IPS-20b (cell line): ENCODE measurements around the gene NAPB.
A peak's percentile ranks its signal among the peaks of the same experiment; 100 is the strongest.

Source experiments
- H3K27ac ChIP-seq: one replicate; pipeline ENCODE4 v1.5.1; 2013; ENCODE audit warnings: low read length
- H3K27me3 ChIP-seq: 2 replicates; pipeline ENCODE4 v1.6.1; 2013; ENCODE audit warnings: mild to moderate bottlenecking, low read length, inconsistent platforms; ENCODE audit not compliant: insufficient read depth
- H3K36me3 ChIP-seq: 2 replicates; pipeline ENCODE4 v1.6.1; 2013; ENCODE audit warnings: low read depth, mild to moderate bottlenecking, inconsistent platforms, low read length, moderate library complexity; ENCODE audit not compliant: insufficient read depth
- H3K4me1 ChIP-seq: 2 replicates; pipeline ENCODE4 v1.6.1; 2013; ENCODE audit warnings: mild to moderate bottlenecking, control low read depth, inconsistent platforms, low read length, moderate library complexity; ENCODE audit not compliant: insufficient read depth
- H3K4me3 ChIP-seq: 2 replicates; pipeline ENCODE4 v1.5.1; 2013; ENCODE audit warnings: mild to moderate bottlenecking, low read length, inconsistent platforms
- H3K9ac ChIP-seq: 2 replicates; pipeline ENCODE4 v1.6.1; 2013; ENCODE audit warnings: low read depth, mild to moderate bottlenecking, inconsistent platforms, low read length, moderate library complexity
- H3K9me3 ChIP-seq: 2 replicates; pipeline ENCODE4 v1.6.1; 2013; ENCODE audit warnings: mild to moderate bottlenecking, low read depth, low read length, inconsistent platforms; ENCODE audit not compliant: insufficient read depth

Gene NAPB

DNA sequence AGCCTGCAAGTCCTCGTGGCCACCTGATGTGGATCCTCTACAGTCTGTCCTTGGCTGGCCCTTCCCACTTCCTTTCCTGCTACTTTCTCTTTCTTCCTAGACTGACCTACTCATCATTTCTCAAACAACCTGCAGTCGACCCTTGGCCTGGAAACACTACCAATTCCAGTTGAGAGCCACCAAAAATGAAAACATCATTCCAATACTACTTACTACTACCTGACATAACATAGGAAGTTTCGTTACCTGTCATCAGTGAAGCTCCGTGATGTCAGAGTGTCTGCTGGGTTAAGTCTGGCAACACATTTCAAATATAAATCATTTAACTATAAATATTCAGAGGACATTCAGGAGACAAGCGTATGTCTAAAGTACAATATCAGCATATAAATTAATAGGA is 45.5 kb downstream of the NAPB start:
- Histone ChIP-seq H3K4me3 (no peak overlapping the region), H3K4me1 (no peaks in the 10 kb centered on the region), H3K36me3 (peaks cover 89% of the 10 kb centered on the region), H3K9ac (no peak overlapping the region), H3K9me3 (no peaks in the 10 kb centered on the region), H3K27ac (no peak overlapping the region), H3K27me3 (no peaks in the 10 kb centered on the region)

GRCh38 chr20:23374441-23374840 is 46.8 kb downstream of the NAPB start:
- no peak overlapping the region for H3K4me3 ChIP-seq
- H3K27ac ChIP-seq = no peak overlapping the region
- H3K9me3 ChIP-seq = no peaks in the 10 kb centered on the region
- peaks cover 90% of the 10 kb centered on the region for H3K36me3 ChIP-seq
- no peaks in the 10 kb centered on the region for H3K27me3 ChIP-seq
- no peak overlapping the region for H3K9ac ChIP-seq
- H3K4me1 ChIP-seq = no peaks in the 10 kb centered on the region

DNA sequence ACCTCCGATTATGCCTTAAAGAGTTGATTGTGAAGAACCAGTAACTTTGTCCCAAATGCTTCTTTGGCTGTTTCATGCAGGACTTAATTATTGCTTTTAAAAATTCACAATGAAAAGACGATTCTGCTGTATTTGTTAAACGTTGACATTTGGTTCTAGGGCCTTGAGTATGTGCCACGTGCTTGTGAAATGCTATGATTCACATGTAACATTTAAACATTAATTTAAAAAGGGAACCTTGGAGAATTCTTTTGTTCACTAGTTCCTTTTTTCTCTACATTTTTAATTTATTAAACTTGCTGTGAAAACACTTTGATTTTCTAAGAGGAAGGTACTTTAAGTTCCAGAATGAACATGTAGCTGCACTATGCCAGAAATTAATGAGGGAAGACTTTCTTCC is 49.8 kb downstream of the NAPB start:
- no peak overlapping the region for H3K4me3 ChIP-seq
- no peaks in the 10 kb centered on the region for H3K27me3 ChIP-seq
- no peak overlapping the region for H3K27ac ChIP-seq
- H3K9me3 ChIP-seq = no peaks in the 10 kb centered on the region
- no peak overlapping the region for H3K9ac ChIP-seq
- H3K4me1 ChIP-seq = peaks cover 3% of the 10 kb centered on the region; the same call in 1 of the 2 replicates
- H3K36me3 ChIP-seq = peaks cover 100% of the 10 kb centered on the region

GRCh38 chr20:23370873-23371272 is 50.4 kb downstream of the NAPB start:
- H3K36me3 ChIP-seq = peaks cover 96% of the 10 kb centered on the region
- H3K9ac ChIP-seq = no peak overlapping the region
- peaks cover 5% of the 10 kb centered on the region; the same call in 1 of the 2 replicates for H3K4me1 ChIP-seq
- H3K27me3 ChIP-seq = no peaks in the 10 kb centered on the region
- no peak overlapping the region for H3K27ac ChIP-seq
- H3K4me3 ChIP-seq = no peak overlapping the region
- no peaks in the 10 kb centered on the region for H3K9me3 ChIP-seq

- no peaks in the 10 kb centered on the region for H3K27me3 ChIP-seq
- H3K27ac ChIP-seq = no peak overlapping the region
- H3K4me3 ChIP-seq = no peak overlapping the region
- H3K4me1 ChIP-seq = peaks cover 5% of the 10 kb centered on the region; the same call in 1 of the 2 replicates
- no peak overlapping the region for H3K9ac ChIP-seq
- H3K9me3 ChIP-seq = no peaks in the 10 kb centered on the region
- peaks cover 92% of the 10 kb centered on the region for H3K36me3 ChIP-seq
These were observed 51.0 kb downstream of the NAPB start for GRCh38 chr20:23370274-23370673.

DNA sequence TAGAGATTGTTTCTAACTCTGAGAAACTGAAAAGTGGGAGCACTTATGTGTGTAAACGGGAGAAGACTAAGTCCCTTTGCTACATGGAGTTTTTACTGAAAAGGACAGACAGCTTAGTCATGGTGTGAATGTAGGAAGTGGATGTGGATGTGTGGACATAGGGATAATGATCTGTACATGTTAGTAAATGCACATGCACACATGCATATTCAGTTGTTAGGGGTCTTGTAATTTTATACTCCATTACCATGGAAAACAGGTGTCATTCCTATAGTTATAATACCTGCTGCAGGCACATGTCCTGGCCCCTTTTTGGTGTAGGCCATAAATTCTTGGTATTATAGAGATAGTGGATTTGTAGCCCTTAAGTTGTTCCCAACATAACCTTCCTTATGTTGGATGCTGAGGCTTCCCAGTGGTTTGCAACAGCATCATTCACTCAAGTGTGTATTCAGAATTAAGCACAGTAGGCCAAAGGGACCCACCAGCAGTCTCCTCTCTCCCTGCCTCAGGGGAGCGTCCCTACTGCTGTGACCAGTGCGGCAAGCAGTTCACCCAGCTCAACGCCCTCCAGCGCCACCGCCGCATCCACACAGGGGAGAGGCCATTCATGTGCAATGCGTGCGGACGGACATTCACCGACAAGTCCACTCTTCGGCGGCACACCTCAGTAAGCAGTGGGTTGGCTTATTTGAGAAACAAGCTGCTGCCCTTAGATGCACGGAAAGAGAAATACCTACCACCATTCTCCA is 52.0 kb downstream of the NAPB start:
- Histone ChIP-seq H3K27me3 (no peaks in the 10 kb centered on the region), H3K27ac (no peak overlapping the region), H3K9ac (no peak overlapping the region), H3K9me3 (no peaks in the 10 kb centered on the region), H3K36me3 (peaks cover 92% of the 10 kb centered on the region), H3K4me1 (peaks cover 5% of the 10 kb centered on the region; the same call in 1 of the 2 replicates), H3K4me3 (no peak overlapping the region)

DNA sequence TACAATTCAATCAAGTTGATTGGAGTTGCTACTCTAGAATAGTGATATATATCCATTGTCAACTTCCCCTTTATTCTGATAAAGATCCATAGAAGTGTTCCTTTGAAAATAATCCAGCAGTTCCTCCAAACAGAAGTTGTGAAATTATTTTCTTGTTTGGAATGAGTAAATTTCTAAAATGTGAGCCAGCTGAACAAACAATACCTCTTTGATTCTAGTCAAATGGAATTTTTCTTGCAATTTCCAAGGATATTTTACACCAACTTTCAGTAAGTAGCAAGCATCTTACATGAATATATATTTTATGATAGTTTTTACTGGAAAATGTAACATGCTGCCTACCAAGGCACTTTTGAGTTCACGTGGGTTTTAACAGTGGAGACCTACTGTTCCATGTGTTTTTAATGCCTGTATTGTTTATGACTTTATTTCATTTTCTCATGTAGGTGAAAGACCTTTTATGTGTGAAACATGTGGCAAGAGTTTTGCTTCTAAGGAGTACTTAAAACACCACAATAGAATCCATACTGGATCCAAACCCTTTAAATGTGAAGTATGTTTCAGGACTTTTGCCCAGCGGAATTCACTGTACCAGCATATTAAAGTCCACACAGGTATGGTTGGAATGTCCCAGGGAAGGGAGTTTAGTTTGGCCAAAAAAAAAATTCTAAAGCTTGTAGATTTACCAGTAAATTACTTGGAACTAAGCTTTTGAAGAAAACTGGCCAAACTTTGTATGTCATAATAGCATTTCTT is 52.8 kb downstream of the NAPB start:
- Histone ChIP-seq H3K9me3 (no peaks in the 10 kb centered on the region), H3K27me3 (no peaks in the 10 kb centered on the region), H3K36me3 (peaks cover 87% of the 10 kb centered on the region), H3K4me3 (no peak overlapping the region), H3K9ac (no peak overlapping the region), H3K27ac (no peak overlapping the region), H3K4me1 (peaks cover 5% of the 10 kb centered on the region; the same call in 1 of the 2 replicates)

- H3K4me1 ChIP-seq = peaks cover 12% of the 10 kb centered on the region
- H3K27me3 ChIP-seq = no peaks in the 10 kb centered on the region
- H3K9ac ChIP-seq = no peak overlapping the region
- H3K4me3 ChIP-seq = no peak overlapping the region
- H3K9me3 ChIP-seq = no peaks in the 10 kb centered on the region
- peaks cover 80% of the 10 kb centered on the region for H3K36me3 ChIP-seq
- no peak overlapping the region for H3K27ac ChIP-seq
These were observed 53.5 kb downstream of the NAPB start for GRCh38 chr20:23367770-23368169.

GRCh38 chr20:23366384-23366783 is 54.9 kb downstream of the NAPB start:
- H3K36me3 ChIP-seq = peaks cover 66% of the 10 kb centered on the region
- peaks cover 13% of the 10 kb centered on the region for H3K4me1 ChIP-seq
- H3K27ac ChIP-seq = no peak overlapping the region
- H3K27me3 ChIP-seq = no peaks in the 10 kb centered on the region
- H3K9ac ChIP-seq = no peak overlapping the region
- no peak overlapping the region; the same call in 1 of the 2 replicates for H3K4me3 ChIP-seq
- H3K9me3 ChIP-seq = no peaks in the 10 kb centered on the region

GRCh38 chr20:23365390-23366165 is 55.7 kb downstream of the NAPB start:
- peaks cover 58% of the 10 kb centered on the region for H3K36me3 ChIP-seq

DNA sequence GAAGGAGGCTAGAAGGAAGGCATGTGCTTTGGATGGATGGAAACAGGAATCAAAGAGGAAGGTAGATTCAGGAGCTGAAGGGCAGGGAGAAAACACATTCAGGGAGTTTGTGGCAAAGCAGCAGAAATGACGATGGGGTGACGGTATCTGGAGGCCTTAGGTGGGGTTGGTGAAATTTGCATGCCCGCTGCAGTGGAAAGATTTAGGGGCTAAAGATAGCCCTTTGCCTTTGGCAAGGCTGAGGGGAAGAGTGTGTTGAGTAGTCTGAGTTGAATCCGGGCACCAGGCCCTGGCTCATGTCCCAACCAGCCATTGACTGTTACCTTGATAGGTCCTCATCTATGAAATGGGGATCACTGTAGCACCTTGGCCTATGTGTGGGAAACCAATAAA is 58.0 kb downstream of the NAPB start:
- peaks cover 35% of the 10 kb centered on the region for H3K36me3 ChIP-seq
- H3K4me3 ChIP-seq = peak overlapping the region; percentile 88
- H3K27ac ChIP-seq = no peak overlapping the region
- peak overlapping the region; percentile 79; the same call in 1 of the 2 replicates for H3K9ac ChIP-seq
- H3K9me3 ChIP-seq = no peaks in the 10 kb centered on the region
- H3K4me1 ChIP-seq = peaks cover 24% of the 10 kb centered on the region
- H3K27me3 ChIP-seq = no peaks in the 10 kb centered on the region

More at GRCh38 chr20:23365390-23366165, 55.7 kb downstream of the NAPB start:
- Histone ChIP-seq H3K4me3 (no peak overlapping the region), H3K9ac (no peak overlapping the region), H3K27me3 (no peaks in the 10 kb centered on the region), H3K27ac (no peak overlapping the region), H3K4me1 (peaks cover 18% of the 10 kb centered on the region), H3K9me3 (no peaks in the 10 kb centered on the region)
